ENCODE data around the gene NEURL1. TPM values are rescaled to one million over a fixed set of nuclear protein-coding genes. Genes with fewer than 3 reads are reported as not detected.

The NEURL1 gene
- total RNA-seq, 4 donors from 2014 or later = 67.6 to 147 (median 110) TPM

DNA sequence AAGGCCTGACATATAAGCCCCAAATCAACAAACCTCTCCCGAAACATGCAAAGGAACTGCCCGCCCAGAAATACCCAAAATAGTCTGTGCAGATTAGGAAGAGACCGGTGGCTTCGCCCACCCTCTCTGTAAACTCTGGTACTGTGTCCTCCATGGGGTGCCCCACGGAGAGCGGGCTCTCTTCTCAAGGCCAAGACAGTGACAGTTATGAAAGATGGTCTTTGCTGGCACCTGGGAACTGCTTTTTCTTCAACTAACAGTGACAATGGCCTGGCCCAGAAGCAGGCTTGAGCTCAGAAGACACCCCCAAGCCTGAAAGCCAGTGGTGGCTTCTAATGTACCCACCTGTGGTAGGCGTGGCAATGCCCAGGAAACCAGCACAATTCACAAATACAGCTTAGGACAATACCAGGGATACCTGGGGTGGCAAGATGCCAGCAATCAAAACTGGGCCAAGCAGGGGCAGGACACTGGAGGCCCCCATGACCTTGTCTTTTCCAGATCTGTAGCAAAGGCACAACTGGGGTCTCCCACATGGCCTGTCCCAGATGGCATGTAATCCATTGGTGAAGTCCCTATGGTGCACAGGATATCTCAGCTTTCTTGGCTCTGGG is 107.6 kb downstream of the NEURL1 start:
- ATAC-seq = no peak
- in situ Hi-C loops (cut with MboI; ENCODE audit: low sequenced_read_pairs in 4 of 4) (loop anchor here (5.0 kb wide), 1 partner anchor 86 kb away; no protein-coding TSS in a partner anchor), intact Hi-C loops (cut with DNase I; ENCODE audit: low total_unique reads) (no loop called here)
- TF ChIP-seq POLR2A (IDR thresholded peaks at IDR 0.05) = no peak
- TF ChIP-seq, protein P1, sequence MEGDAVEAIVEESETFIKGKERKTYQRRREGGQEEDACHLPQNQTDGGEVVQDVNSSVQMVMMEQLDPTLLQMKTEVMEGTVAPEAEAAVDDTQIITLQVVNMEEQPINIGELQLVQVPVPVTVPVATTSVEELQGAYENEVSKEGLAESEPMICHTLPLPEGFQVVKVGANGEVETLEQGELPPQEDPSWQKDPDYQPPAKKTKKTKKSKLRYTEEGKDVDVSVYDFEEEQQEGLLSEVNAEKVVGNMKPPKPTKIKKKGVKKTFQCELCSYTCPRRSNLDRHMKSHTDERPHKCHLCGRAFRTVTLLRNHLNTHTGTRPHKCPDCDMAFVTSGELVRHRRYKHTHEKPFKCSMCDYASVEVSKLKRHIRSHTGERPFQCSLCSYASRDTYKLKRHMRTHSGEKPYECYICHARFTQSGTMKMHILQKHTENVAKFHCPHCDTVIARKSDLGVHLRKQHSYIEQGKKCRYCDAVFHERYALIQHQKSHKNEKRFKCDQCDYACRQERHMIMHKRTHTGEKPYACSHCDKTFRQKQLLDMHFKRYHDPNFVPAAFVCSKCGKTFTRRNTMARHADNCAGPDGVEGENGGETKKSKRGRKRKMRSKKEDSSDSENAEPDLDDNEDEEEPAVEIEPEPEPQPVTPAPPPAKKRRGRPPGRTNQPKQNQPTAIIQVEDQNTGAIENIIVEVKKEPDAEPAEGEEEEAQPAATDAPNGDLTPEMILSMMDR (IDR thresholded peaks at IDR 0.05 in 4 of 5, conservative IDR thresholded peaks at IDR 0.05 in 1 of 5) = no peak
- peaks cover 0 to 7% of the 10 kb centered on the region in 2 donors for H3K36me3 ChIP-seq
- no peak for DNase-seq
- H3K9me3 ChIP-seq = no peaks in the 10 kb centered on the region
- H3K4me3 ChIP-seq = no peak overlapping the region
- H3K27ac ChIP-seq = no peak overlapping the region
- peaks cover 11 to 20% of the 10 kb centered on the region in 2 donors for H3K4me1 ChIP-seq
- H3K27me3 ChIP-seq = no peaks in the 10 kb centered on the region

DNA sequence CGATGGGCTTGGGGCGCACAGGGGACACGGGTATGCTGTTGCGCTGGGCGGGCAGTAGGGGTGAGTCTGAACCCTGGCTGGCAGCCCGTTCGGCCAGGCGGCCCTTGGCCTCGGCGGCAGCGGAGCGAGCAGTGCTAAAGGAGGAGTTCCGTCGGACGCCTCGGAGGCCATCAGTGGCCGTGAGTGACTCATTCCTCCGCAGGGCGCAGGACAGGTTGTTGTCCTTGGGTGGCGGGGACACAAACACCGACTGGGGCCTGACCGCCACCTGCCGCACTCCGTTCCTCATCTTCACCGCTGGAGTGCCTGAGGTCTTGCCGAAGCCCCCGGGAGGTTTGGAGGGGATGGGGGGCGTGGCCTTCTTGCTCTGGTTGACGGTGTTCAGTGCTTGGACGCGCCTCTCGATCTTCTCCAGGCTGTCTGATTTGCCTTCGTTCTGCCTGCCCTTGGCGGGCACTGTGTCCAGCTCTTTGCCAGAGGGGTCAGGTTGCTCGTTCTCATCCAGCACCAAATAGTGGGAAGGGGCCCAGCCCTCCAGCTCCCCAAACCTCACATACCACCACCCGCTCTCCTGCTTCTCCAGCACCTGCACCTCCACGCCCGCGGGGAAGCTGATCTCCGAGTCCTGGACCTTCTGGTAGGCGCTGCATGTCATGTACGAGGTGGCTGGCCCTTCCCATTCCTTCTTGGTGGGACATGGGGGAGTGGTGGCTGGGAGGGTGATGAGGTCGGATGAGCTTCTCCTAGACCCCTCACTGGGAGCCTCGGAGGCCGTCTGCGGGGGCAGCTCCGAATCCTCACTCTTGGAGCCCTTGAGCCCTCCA is 108.7 kb downstream of the NEURL1 start:
- Histone ChIP-seq H3K9me3 (no peaks in the 10 kb centered on the region), H3K27me3 (no peaks in the 10 kb centered on the region), H3K4me1 (peaks cover 4 to 13% of the 10 kb centered on the region in 2 donors), H3K4me3 (no peak overlapping the region), H3K27ac (no peak overlapping the region), H3K36me3 (peaks cover 0 to 7% of the 10 kb centered on the region in 2 donors)
- ATAC-seq = no peak
- DNase-seq = no peak
- TF ChIP-seq POLR2A (IDR thresholded peaks at IDR 0.05) = no peak
- TF ChIP-seq, protein P1 (IDR thresholded peaks at IDR 0.05 in 4 of 5, conservative IDR thresholded peaks at IDR 0.05 in 1 of 5) = no peak
- intact Hi-C loops (cut with DNase I; ENCODE audit: low total_unique reads) = no loop called here
- in situ Hi-C loops (cut with MboI; ENCODE audit: low sequenced_read_pairs in 4 of 4) = loop anchor here (5.0 kb wide), 1 partner anchor 85 kb away; no protein-coding TSS in a partner anchor

DNA sequence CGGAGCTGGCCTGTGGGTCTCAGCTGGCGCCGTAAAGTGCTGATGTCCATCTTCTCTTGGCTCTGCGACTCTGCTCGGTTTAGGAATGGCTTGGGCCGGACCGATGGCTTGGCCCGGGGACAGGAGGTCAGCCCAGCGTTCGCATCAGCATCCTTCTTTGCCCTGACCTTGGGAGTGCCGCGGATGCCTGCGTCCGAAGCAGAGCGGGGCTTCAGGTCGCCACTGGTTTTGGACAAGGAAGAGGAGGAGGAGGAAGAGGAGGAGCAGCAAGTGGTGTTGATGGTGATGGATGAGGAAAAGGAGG is 109.3 kb downstream of the NEURL1 start:
- ATAC-seq = no peak
- Histone ChIP-seq H3K4me3 (no peak overlapping the region), H3K36me3 (peaks cover 0 to 7% of the 10 kb centered on the region in 2 donors), H3K9me3 (no peaks in the 10 kb centered on the region), H3K27me3 (no peaks in the 10 kb centered on the region), H3K27ac (no peak overlapping the region), H3K4me1 (peaks cover 0 to 7% of the 10 kb centered on the region in 2 donors)
- intact Hi-C loops (cut with DNase I; ENCODE audit: low total_unique reads) (no loop called here), in situ Hi-C loops (cut with MboI; ENCODE audit: low sequenced_read_pairs in 4 of 4) (loop anchor here (5.0 kb wide), 1 partner anchor 84 kb away; no protein-coding TSS in a partner anchor)
- TF ChIP-seq, protein P1 (IDR thresholded peaks at IDR 0.05 in 4 of 5, conservative IDR thresholded peaks at IDR 0.05 in 1 of 5) = no peak
- TF ChIP-seq POLR2A (IDR thresholded peaks at IDR 0.05) = no peak
- DNase-seq = no peak

DNA sequence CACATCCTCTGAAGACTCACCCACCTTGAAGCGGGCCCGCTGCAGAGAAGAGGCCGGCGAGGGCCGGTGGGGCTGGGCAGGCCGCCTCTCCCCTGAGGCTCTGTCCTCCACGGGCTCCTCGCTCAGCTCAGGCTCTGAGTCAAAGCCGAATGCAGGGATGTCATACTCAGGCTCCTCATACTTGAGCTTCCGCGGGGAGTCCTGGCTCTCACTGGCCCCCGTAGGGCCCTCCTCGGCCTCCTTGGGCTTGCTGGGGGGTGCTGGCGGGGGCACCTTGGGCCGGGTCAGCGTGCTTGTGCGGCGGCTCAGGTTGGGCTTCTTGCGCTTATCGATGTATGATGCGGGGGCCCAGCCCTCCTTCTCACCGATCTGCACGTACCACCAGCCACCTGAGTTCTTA is 109.9 kb downstream of the NEURL1 start:
- ATAC-seq (no peak), DNase-seq (no peak)
- no peak overlapping the region for H3K4me3 ChIP-seq
- TF ChIP-seq POLR2A (IDR thresholded peaks at IDR 0.05) = no peak
- TF ChIP-seq, protein P1 (IDR thresholded peaks at IDR 0.05 in 4 of 5, conservative IDR thresholded peaks at IDR 0.05 in 1 of 5) = no peak
- no peaks in the 10 kb centered on the region for H3K9me3 ChIP-seq
- no peaks in the 10 kb centered on the region for H3K27me3 ChIP-seq
- intact Hi-C loops (cut with DNase I; ENCODE audit: low total_unique reads) = no loop called here
- peaks cover 0 to 4% of the 10 kb centered on the region in 2 donors for H3K4me1 ChIP-seq
- peaks cover 0 to 7% of the 10 kb centered on the region in 2 donors for H3K36me3 ChIP-seq
- in situ Hi-C loops (cut with MboI; ENCODE audit: low sequenced_read_pairs in 4 of 4) = loop anchor here (5.0 kb wide), 1 partner anchor 84 kb away; no protein-coding TSS in a partner anchor
- H3K27ac ChIP-seq = no peak overlapping the region
